Esophagus mucosa (tissue), 1 donor: ENCODE measurements around the gene ZNF407. TPM values are rescaled to one million over a fixed set of nuclear protein-coding genes. Genes with fewer than 3 reads are reported as not detected.

ENCODE experiments used
- ATAC-seq: fragments of 200-7000 bp; cut with Tn5 transposase; one replicate; pipeline ENCODE4 v1.9.1; 2020
- total RNA-seq: library from RNA; stranded (reverse); gene quantifications from one replicate; pipeline ENCODE4 v1.2.4, GENCODE V29; 2023
- donor health status: DM: yes; HTN: yes; CAD: no.

Gene ZNF407
- total RNA-seq, 1 donor from 2014 or later, result 6.3 TPM

GRCh38 chr18:74793746-74794145, 196.1 kb downstream of the ZNF407 start:
- no peak for ATAC-seq

GRCh38 chr18:74795751-74796150, 198.1 kb downstream of the ZNF407 start:
- no peak for ATAC-seq

GRCh38 chr18:74796211-74796610, 198.5 kb downstream of the ZNF407 start:
- ATAC-seq, result no peak

DNA sequence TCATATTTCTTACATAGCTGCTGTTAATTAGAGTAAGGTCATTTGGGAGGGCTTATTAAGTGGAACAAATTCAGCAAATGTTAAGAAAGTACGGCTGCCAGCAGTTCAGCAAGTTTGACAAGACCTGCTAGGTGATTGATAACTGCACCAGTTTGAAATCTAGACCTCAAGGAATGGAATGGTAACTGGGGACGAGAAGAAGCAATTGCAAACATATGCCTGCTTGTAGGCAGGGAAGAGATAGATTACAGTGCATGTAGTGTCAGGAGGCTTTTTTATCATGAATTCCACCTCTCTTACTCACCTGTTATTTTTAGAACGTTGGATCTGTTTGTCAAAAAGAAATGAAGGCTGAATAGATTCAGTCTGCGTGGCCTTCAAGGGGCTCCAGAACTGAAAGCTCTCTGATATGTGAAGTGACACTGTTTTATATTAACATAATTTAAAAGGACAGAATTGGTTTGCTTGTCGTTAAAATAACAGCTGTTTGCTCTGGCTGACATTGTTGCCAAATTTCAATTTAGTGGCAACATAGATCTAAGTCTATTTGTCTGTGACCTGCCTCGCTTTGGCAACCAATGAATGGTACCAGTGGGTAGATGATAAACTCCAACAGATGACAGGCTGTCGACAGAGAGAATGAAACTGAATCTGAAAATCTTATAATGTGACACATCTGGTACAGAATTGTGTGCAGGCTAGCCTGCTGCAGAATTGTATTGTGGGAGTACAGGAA, 199.3 kb downstream of the ZNF407 start:
- no peak for ATAC-seq

GRCh38 chr18:74797577-74798151, 200.0 kb downstream of the ZNF407 start:
- no peak for ATAC-seq

DNA sequence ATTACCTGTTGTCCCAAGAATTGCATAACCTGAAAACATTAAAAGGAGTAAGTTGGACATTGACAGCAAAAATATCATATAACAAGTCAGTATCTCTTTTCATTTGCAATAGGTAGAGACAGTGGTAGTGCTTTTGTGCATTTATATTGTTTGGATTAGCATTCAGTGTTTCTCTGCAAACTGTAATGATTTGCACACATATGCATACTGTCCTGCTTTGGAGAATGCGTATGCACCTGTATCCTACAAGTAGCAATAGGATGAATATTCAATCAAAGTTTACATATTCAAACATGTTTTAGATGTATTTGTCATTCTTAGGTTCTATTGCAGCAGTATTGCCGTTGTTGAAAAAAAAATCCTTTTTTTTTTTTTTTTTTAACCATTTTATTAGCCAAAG, 201.9 kb downstream of the ZNF407 start:
- no peak for ATAC-seq

GRCh38 chr18:74800098-74800497, 202.4 kb downstream of the ZNF407 start:
- ATAC-seq, result no peak

DNA sequence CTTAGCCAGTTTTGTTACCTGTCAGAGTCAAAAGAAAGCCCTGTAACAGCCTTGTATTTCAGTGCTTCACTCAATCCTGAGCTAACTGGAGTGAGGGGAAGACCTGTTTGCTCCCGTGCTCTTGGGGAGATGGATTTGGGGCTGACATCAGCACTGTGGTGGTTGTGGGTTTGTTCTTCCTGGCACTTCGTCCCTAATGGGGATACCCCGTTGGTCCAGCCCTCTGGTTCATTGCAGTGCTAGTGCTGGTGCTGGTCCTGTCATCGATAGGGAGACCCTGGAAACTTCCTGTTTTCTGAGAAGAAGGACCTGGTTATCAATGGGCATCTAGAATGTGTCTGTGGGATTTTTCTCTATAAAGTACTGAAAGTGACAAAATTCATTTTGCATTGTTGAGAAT, 205.4 kb downstream of the ZNF407 start:
- no peak for ATAC-seq

DNA sequence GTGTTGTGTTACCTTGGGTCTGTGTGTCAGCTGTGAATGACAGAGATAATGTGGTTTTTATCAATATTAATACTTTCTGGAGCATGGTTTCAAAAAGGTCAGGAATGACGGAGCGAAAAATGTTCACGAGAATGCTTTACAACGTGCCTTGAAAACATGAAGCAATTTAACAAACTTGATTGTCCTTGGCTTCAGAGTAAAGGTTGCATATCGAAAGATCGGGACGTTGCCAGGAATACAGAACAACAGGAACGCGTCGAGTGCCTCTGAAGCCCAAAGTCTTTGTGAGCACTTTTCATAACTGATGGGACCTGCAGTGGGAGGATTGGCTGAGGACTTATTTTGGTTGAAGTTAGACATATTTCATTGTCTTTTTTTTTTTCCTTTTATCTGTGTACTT, 206.1 kb downstream of the ZNF407 start:
- no peak for ATAC-seq

DNA sequence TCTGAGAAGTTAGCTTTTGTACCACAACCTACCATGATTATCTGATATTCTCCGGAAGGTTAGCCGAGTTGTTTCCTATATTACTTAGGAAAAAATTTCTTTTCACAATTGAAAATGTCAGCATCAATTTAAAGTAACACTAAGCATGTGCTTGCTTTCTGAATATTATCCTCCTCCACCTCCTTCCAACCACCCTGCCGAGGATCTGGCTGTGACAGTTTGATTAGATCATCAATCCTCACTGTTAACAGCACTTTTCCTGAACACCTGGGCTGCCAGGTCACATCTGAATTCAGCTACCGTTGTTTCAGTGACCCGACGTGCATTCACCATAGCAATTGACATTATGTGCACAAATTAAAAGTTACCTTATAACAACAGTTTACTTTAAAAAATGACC, 207.0 kb downstream of the ZNF407 start:
- ATAC-seq, result no peak

DNA sequence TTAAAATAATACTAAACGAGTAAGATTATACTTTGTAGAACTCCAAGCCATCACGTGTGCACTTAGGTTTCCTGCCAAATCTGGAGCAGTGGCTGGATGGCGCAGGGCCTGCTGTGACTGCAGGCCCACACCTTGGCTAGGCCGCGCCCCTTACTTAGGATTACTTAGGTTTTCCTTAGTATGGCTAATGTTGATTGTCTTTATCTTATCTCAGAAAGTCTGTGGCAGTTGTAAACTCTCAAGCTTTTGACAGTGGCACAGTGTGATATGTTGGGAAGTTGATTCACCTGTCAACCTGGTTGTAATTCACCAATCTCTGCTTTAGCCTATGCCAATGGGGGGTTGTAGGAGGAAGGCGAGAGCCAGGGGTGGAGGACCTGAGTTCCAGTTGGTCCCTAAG, 208.4 kb downstream of the ZNF407 start:
- peak; percentile 79 for ATAC-seq

DNA sequence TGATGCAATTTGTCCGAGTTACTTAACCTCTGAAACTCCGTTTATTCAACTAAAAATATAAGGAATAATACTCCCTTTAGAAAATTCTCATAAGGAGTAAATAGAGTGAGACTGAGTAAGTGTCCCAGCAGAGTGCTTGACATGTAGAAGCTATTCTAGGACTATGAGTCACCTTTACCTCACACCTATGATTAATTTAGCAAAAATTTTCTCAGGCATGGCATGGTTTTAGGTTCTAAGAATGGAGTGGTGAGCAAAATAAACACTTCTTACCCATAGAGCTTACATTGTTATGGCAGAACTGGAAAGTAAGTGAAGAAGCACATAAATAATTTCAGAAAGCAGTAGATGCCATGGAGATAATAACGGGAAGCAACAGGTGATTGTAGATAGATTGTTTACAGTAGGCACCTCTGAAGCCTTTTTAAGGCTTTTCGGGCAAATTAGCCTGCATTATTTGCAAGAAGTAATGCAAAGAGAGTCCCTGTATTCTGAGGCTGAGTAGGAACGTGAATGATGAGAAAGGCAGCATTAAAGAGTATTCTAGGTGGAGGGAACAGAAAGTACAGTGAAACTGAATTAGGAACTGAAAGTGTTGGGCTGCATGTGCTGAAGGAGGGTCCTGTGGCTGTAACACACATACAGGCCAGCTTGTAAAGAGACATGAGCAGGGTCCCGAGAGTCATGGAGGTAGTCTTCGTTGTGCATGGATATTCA, 209.2 kb downstream of the ZNF407 start:
- peak; percentile 100 for ATAC-seq

DNA sequence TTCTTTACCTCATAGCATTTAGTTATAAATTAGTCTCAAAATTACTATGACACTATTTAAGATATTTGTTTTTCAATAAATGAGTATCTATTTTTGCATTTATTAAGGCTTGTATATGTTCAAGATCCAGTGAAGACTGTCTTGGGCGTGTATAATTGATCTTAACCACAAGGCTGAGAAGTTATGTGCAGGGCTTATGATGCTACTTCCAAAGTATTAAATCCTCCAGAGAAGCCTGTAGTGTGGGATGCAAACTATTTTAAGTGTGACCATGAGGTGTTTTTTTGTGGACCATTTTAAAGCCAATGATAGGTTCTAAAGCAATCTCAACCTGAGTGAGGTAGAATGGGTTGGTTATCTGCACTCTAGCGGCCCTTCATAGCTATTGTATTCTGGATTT, 219.9 kb downstream of the ZNF407 start:
- no peak for ATAC-seq

DNA sequence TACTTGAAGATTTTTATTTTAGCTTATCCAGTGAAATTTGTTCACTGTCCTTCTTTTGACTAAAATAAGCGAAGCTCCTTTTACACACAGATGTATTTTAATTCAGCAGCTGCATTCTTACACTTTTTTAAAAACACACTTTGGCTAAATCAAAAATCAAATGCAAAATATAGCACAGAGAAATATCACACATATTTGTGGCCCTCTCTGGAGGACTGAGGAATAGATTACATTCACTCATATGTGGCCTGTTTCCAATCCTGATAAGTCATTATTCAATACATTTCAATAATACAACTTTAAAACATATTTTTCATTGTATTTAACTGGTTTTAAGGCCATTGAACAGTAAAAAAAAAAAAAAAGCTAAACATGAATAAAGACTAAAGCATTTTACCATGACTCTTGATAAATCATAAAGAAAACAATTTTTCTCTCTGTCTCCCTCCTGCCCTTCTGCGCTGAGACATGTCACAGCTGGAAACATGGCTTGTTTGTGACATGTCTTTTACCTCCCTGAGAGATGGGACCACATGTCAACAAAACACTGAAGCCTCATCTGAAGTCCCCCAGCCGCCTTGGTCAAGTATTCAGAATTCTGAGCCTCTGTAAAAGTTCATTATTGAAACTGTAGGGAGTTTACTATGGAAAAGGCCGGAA, 221.0 kb downstream of the ZNF407 start:
- ATAC-seq, result no peak

DNA sequence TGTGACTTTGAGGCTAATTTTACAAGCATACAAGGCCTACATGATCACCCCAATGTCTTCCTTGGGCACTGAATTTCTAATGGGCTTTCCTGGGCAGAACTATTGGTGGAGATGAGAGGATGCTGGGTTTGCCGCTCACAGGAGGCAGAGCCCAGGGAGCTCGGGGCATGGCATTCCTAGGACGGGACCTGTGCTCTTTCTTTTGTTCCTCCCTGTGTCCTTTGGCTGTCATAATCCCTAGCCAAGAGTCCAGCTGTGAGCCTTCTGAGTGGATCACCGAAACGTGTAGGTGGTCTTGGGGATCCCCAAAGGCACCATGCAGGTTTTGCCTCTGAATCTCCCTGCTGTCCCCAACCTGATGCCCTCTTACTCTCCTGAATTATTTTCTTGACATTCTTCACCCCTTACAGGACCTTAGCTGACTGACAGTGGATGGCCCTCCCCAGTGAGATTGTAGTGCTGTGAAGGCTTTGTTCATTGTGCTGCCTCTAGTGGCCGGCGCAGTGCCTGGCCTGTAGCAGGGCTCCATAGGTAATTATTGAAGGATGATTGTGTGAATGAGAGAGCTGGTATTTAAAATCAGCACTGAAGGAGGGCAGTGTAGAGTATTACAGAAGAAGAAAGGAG, 221.9 kb downstream of the ZNF407 start:
- peak; percentile 52 for ATAC-seq

DNA sequence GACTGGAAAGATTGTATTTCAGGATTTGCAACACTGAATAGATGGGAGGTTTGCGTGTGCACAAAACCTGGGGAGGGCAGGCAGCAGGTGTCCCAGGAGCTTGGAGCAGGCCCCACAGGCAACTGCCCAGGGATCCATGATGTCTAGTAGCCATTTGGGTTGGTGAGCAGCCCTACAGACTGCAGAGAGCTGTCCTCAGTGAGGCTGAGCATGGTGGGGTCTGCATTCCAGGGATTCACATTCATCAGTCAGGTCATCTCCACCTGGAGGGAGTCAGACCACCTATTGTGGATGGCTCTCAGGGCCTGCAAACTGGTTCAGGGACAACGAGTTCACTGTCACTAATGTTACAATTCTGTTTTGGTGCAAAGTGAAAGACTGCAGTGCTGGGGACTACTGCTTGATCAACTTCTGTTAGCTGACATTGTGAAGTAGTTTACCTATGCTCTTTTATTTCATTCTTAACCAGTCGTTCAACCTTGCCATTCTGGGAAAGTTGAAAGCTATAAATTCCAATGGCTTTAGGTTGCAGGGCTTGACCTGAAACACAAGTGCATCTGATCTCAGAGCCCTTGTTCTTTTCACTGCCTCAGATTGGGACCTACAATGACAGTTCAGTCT, 222.6 kb downstream of the ZNF407 start:
- ATAC-seq, result no peak

- no peak for ATAC-seq
These were observed 227.8 kb downstream of the ZNF407 start for GRCh38 chr18:74825460-74825859.

DNA sequence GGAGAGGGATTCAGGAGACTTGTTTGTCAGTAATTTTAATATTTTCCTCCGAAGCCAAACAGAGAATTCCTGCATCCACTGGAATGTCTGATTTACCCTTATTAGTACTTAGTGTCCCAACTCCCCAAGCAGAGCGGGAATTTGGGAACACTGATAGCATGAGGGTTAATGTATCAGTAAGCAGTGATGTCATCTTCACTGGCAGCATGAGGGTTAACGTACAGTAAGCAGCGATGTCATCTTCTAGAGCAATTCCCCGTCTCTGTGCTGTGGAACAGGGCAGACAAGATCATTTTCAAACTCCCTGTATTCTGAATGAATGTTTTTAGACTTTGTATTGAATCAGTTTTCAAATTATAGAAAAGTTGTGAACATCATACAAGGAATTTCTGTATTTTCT, 228.9 kb downstream of the ZNF407 start:
- ATAC-seq, result no peak

- ATAC-seq, result no peak
These were observed 230.5 kb downstream of the ZNF407 start for GRCh38 chr18:74828200-74828599.

DNA sequence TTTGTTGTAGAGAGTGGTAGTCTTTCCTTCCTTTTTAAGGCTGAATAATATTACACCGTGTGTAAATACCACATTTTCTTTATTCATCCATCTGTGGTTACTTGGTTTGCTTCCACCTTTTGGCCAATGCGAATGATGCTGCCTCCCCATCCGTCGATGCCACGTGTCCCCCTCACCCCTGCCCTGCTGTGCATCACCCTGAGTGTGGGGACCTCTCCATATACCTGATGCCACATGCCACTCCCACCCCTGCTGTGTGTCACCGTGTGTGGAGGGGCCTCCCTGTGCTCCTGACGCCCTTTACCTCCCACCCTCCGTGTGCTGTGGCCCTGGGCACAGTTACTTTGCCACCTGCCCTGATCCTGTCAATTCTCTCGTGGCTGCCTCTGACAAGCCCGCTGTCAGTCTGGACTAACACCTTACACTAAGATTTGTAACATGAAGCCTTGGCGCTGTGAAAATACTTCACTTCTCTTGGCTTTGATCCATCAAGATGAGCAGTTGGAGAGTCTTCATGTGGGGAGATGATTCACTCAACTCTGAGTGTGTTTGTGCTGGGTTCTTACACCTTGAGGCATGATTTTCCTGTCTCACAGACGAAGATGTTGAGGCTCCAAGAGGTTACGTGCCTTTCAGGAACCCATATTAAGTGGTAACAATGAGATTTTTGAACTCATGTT, 234.0 kb downstream of the ZNF407 start:
- ATAC-seq, result no peak

GRCh38 chr18:74832381-74832780, 234.7 kb downstream of the ZNF407 start:
- ATAC-seq, result no peak

DNA sequence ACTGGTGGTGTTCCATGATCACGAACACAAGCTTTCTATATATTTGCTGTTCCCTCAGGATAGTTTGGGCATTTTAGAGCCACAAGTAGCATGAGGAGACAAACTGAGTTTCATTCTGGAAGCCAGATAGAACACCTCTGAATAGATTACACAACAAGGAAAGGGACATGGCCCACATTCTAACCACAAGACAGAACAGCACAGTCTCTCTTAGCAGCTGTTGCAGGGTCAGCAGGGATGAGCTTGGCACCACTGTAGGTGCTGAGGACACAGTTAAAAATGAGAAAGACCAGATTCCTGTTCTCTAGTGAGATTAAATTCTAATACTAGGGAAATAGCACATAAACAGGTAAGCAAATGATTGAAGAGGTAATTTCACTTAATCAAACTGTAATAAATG, 235.3 kb downstream of the ZNF407 start:
- no peak for ATAC-seq
